GM10847 (cell line): ENCODE measurements around the gene FGGY.
A peak's percentile ranks its signal among the peaks of the same experiment; 100 is the strongest.

Source experiments
- POLR2A ChIP-seq: IDR thresholded peaks from 2 replicates; pipeline ENCODE4 v1.6.1; 2011; ENCODE audit not compliant: insufficient read length; ENCODE audit errors: extremely low read depth

FGGY gene

DNA sequence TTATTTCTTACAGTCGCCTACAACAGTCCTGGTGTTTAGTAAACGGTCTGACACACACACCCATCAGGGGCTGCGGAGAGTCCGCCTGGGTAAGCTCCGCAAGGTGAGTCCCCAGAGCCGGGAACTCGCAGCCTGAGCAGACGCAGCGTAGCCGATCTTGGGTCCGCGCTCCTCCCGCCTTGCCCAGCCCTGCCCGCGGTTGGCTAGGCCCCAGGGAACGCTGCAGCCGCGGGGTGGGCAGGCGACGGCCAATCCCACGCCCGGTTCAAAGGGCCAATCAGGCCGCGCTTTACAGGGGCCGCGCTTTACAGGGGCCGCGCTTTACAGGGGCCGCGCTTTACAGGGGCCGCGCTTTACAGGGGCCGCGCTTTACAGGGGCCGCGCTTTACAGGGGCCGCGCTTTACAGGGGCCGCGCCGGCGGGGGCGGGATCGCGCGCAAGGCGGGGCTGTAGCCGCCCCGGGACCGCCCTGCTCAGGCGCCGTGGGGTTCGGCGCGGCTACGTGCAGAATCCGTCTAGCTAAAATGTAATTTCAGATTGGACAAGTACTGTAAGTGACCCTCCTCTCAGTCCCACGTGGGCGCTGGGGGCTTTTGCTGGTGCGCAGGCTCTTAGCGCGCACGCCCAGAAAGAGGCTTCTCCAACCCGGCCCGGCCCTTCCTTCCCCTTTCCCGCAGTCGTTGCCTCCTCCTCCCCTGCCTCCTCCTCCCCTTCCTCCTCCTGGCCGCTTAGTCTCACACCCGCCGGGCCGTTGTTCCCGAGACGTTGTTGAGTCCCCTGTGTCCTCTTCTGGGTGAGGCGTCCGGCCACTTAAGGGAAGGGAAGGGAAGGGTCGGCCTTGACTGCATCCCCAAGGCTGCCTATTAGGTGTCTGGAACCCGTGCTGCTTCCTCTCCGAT, at the start of gene FGGY:
FGGY (plus strand) TSS at position 737 of the 899 bp plus-strand sequence. CDS start 24,456 bp downstream, outside the sequence.
- peak; percentile 70 for TF ChIP-seq POLR2A

DNA sequence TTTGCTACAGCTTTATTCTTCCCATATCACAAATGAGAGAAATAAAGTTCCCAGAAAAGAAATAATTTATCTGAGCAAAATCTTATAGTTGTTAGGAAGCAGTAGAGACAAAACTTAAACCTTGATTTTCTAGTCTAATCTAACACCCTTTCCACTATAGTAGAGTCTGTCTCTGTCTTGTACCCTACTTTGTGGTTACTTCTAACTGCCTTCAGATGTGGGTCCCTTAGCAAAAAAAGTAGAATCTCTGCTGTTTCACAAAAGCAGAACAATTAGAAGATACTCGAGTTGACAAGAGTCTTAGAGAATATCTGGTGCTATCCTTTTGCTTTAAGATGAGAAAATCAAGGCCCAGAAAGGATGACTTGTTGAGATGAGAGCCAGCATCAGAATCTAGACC, 48.1 kb upstream of the FGGY start:
- no peak for TF ChIP-seq POLR2A

DNA sequence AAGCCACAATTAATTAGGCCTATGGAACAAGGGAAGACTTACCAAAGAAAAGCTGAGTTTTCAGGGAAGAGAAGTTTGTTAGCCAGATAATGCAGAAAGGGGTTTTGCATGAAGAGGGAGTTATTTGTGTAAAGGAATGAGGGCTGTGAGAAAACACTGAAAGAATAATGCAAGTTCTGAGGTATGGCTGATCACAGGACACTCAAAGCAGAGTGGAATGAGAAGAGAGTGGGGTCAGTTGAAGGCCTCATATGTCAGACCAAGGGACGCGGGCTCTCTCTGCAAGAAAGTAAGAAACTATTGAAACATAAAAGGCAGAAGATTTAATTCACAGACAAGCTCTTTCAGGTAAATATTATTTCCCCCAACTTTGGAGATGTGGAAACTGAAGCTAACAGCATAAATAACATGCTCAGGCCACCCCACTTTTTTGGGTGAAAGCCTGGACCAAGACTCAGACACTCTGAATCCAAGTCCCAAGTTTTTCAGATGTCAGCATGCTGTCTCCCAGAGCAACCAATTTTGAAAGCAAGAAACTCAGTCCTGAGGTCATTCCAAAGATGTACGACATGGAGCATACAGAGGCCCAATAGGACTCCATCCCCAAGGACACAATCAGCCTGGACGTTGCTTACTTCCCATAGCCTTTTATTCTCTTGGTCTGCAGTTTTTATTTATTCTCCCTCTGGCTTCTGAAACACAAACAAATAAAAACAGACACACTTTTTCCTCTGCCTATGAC, 47.3 kb upstream of the FGGY start:
- TF ChIP-seq POLR2A = no peak

GRCh38 chr1:59258412-59259032, 38.4 kb upstream of the FGGY start:
- TF ChIP-seq POLR2A = no peak

- TF ChIP-seq POLR2A = no peak
These were observed 35.4 kb upstream of the FGGY start for GRCh38 chr1:59261537-59261936.

GRCh38 chr1:59262631-59263030, 34.3 kb upstream of the FGGY start:
- TF ChIP-seq POLR2A = no peak

DNA sequence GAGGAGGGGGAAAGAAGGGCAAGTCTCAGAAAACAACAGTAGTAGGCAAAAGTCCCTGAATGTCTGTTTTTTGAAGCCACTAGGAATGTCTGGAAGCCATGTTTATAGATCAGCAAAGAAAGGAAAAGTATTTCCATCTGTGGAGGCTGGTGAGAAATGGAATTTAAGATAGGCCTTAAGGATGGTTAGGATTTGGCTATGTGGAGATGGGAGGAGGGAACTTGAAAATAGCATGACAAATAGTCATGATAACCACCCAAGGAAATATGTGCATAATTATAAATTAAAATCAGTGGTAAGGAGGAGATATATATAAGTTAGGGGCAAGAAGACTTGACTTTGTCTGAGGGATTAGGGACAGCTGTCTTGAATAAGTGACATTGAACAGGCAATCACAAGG, 33.8 kb upstream of the FGGY start:
- no peak for TF ChIP-seq POLR2A

DNA sequence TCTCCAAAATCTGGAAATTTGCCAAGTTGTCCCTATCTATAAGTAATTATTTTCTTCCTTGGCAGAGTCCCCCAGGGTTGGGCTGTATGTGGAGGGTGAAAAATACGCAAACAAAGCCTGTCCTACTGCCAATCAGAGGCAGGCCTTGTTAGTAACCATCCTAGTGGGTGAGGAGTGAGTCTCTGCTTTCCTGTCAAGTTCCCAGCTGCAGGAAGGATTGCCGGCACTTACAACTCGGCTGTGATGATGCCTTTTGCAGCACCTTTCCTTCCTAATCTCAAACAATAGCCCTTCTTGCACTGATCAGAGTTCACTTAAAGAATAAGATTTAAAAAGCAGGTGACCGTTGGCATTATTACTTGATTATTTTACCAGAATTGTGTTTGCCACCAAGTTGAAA, 31.3 kb upstream of the FGGY start:
- TF ChIP-seq POLR2A = no peak

DNA sequence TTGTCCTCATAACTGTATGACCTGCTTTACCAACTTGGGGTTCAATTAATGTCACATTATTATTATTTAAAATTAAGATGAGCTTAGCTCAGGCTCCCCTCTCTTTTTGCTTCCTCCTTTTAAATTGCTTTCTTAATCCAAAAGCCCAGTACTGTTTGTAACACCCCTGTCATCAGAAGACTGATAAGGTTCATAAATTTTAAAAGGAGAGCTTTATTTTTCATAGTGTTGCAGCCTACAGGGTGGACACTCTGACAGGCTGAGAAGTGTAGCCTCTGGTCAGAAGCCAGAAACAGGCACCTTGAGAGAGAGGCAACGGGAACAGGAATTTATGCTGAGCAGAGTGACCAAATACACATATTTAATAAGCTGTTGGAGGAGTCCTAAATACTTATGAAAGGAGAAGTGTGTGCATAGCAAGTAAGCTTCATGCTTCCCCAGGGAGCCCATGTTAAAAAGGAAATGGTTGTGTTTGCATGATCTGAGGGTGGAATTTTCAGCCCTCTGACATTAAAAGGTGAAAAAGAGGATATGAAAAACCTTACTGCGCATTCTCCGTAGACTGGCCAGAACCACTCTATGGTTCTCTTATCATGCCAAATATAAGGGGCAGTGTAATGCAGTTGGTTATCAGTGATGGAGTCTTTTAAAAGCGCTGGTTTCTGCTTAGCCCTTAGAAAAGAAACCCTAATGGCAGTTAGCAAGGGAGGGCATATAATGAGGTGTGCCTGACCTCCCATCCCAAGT, 30.5 kb upstream of the FGGY start:
- no peak for TF ChIP-seq POLR2A

DNA sequence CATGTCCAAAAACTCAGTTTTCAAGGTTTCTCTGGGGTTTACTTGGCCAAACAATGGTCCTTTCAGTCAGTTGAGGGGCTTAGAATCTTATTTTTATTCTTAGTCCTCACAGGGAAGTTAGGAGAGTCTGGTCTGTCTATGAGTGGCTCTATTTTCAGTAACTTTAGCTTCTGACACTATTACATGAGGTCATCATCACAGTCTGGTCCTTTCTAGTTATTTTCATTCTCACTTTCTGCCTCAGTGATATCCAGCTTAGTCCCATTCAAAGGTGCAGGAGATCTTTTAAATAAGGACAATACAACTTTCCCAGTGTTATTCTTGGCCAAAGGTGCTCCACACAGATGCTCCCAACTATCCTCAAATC, 30.0 kb upstream of the FGGY start:
- TF ChIP-seq POLR2A = no peak

- no peak for TF ChIP-seq POLR2A
These were observed 28.5 kb upstream of the FGGY start for GRCh38 chr1:59268406-59268805.

DNA sequence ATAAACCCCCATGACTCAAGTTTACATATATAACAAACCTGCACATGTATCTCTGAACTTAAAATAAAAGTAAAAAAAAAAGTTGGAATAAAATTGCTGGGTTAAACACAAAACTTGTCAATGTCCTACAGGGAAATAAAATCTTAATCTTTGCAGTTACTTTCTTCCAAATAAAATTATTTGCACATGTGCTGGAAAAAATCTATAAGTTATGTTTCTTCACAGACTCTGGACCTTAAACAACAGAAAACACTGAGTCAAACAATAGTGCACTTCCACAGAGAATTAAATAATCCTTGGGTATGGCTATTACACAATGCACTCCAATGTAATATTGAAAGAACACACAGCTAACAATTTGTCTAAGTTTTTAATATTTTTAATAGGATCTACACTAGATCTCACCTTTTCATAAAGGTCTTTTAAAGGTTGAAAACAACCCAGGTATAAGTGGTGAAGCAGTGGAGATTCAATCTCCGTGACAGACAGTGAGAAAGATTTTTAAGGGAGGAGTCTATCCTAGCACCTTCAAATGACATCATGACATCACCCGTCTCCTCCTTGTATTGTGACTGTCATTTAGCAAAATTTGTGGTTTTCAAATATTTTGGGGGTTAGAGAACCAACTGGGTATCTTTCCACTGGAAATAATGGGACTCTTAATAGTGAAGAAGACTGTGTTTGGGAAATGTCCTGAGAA, 25.2 kb upstream of the FGGY start:
- TF ChIP-seq POLR2A = no peak

GRCh38 chr1:59272507-59272906, 24.4 kb upstream of the FGGY start:
- TF ChIP-seq POLR2A = no peak

GRCh38 chr1:59276439-59276851, 20.4 kb upstream of the FGGY start:
- TF ChIP-seq POLR2A = no peak
